Endothelial cell of umbilical vein (primary cell): ENCODE measurements around the gene RND1. TPM values are rescaled to one million over a fixed set of nuclear protein-coding genes. Genes with fewer than 3 reads are reported as not detected.

Source experiments
- BruUV-seq: library from RNA; stranded (reverse); fragments of 400-500 nt; replicated peaks from 2 replicates; lab custom pipeline; 2021; lab: Mats Ljungman, UMichigan
- CTCF ChIA-PET: fragments of 300-600, 350-600 bp; sonication (Branson Sonifier 250); formaldehyde crosslinking; loops from one replicate; lab custom pipeline; 2021; ENCODE audit warnings: antibody characterized with exemption, inconsistent platforms; lab: Charles Lee
- POLR2A ChIA-PET: fragments of 300-600, 350-600 bp; sonication (Branson Sonifier 250); formaldehyde crosslinking; loops from one replicate; lab custom pipeline; 2021; ENCODE audit warnings: antibody characterized with exemption, inconsistent platforms; lab: Charles Lee
- DNase-seq: peaks from one replicate; pipeline ENCODE4 v3.0.0-alpha.2; 2011; ENCODE audit warnings: low read depth, low spot score
- FAIRE-seq: peaks from 2 replicates; lab custom pipeline; 2011; peaks lifted over from hg19 to GRCh38; lab: Jason Lieb, UNC
- H2AFZ ChIP-seq: 2 replicates; pipeline ENCODE4 v1.6.0; 2012; ENCODE audit warnings: low read depth, low read length, control low read depth, inconsistent platforms
- H3K27ac ChIP-seq: 2 replicates; pipeline ENCODE4 v1.5.1; 2011; ENCODE audit warnings: low read depth, mild to moderate bottlenecking, control low read depth, low read length, moderate library complexity; ENCODE audit not compliant: insufficient read depth
- H3K27me3 ChIP-seq, 2 experiments: 2 replicates each; pipeline versions ENCODE4 v1.6.0 to v1.6.1; 2011; ENCODE audit warnings: low read length in 2 of 2, mixed read lengths in 1 of 2; ENCODE audit not compliant: control insufficient read depth in 2 of 2, insufficient read depth in 2 of 2
- H3K36me3 ChIP-seq, 2 experiments: 2 replicates in 1 of 2; 3 replicates in 1 of 2; pipeline ENCODE4 v1.5.1; 2011; ENCODE audit warnings: low read length in 2 of 2, mild to moderate bottlenecking in 1 of 2, moderate library complexity in 1 of 2; ENCODE audit not compliant: control insufficient read depth in 2 of 2, insufficient read depth in 2 of 2; ENCODE audit errors: extremely low read depth in 1 of 2
- H3K4me1 ChIP-seq: 3 replicates; pipeline ENCODE4 v1.5.1; 2011; ENCODE audit warnings: mild to moderate bottlenecking, low read length; ENCODE audit not compliant: control insufficient read depth, insufficient read depth; ENCODE audit errors: extremely low read depth
- H3K4me2 ChIP-seq: 2 replicates; pipeline ENCODE4 v1.6.1; 2011; ENCODE audit warnings: low read length, control low read depth, mixed read lengths; ENCODE audit not compliant: insufficient read depth
- H3K4me3 ChIP-seq, 3 experiments: fragments of 200-600 bp in 1 of 3; sonication (generic), shearing (Covaris generic) in 1 of 3; replicated peaks in 1 of 3; 2 replicates each; pipeline ENCODE4 v1.5.1; 2011 to 2016; ENCODE audit warnings: control low read depth in 3 of 3, low read length in 3 of 3, mild to moderate bottlenecking in 2 of 3, inconsistent platforms in 1 of 3, low read depth in 1 of 3, moderate library complexity in 1 of 3; ENCODE audit not compliant: insufficient read depth in 1 of 3
- H3K79me2 ChIP-seq: 2 replicates; pipeline ENCODE4 v1.6.0; 2012; ENCODE audit warnings: low read length, inconsistent platforms; ENCODE audit not compliant: control insufficient read depth, insufficient read depth
- H3K9ac ChIP-seq: replicated peaks from 2 replicates; pipeline ENCODE3; 2011; ENCODE audit warnings: low read length, control low read depth; ENCODE audit not compliant: insufficient read depth; ENCODE audit errors: extremely low read depth
- H3K9me1 ChIP-seq: replicated peaks from 3 replicates; pipeline ENCODE4 v1.6.0; 2011; ENCODE audit warnings: mild to moderate bottlenecking, low read length; ENCODE audit not compliant: control insufficient read depth, insufficient read depth; ENCODE audit errors: extremely low read depth
- H3K9me3 ChIP-seq: replicated peaks from 2 replicates; pipeline ENCODE4 v1.5.1; 2012; ENCODE audit warnings: low read length, inconsistent platforms; ENCODE audit not compliant: control insufficient read depth, insufficient read depth
- H4K20me1 ChIP-seq: replicated peaks from 2 replicates; pipeline ENCODE3; 2011; ENCODE audit warnings: mild to moderate bottlenecking, low read length; ENCODE audit not compliant: control insufficient read depth, insufficient read depth; ENCODE audit errors: extremely low read depth
- CTCF ChIP-seq, 2 donors: IDR thresholded peaks; 1 replicate in 1 of 2; 2 replicates in 1 of 2; pipeline ENCODE4 v1.5.1; 2011; ENCODE audit warnings: low read length in 2 of 2, mild to moderate bottlenecking in 2 of 2, moderate library complexity in 2 of 2, control low read depth in 1 of 2, inconsistent platforms in 1 of 2, low read depth in 1 of 2; ENCODE audit not compliant: insufficient read depth in 1 of 2; ENCODE audit errors: extremely low read depth in 1 of 2
- GATA2 ChIP-seq: IDR thresholded peaks from 2 replicates; pipeline ENCODE4 v1.7.0; 2011; ENCODE audit warnings: low read depth, mild to moderate bottlenecking, moderate library complexity, mixed read lengths, low read length; ENCODE audit not compliant: insufficient read length, insufficient read depth
- JUN ChIP-seq: IDR thresholded peaks from 2 replicates; pipeline ENCODE4 v1.6.1; 2011; ENCODE audit warnings: borderline replicate concordance, low read depth; ENCODE audit not compliant: insufficient read length, insufficient read depth
- MAX ChIP-seq: IDR thresholded peaks from 2 replicates; pipeline ENCODE4 v1.6.1; 2011; ENCODE audit not compliant: insufficient read depth, insufficient read length
- MYC ChIP-seq: IDR thresholded peaks from one replicate; pipeline ENCODE4 v1.6.1; 2011; ENCODE audit warnings: mild to moderate bottlenecking, low read depth, low read length
- POLR2A ChIP-seq: IDR thresholded peaks from 2 replicates; pipeline ENCODE4 v1.6.1; 2012; ENCODE audit warnings: low read depth, mild to moderate bottlenecking, control low read depth, low read length
- dilution Hi-C: fragments of 300-500 bp; cut with MboI; formaldehyde crosslinking; loops from one replicate; pipeline ENCODE4 v1.15.0; 2019; ENCODE audit warnings: low sequenced_read_pairs; ENCODE audit not compliant: extremely low pct_ligation_motif_present
- intact Hi-C: fragments of 100-400 bp; cut with micrococcal nuclease; formaldehyde crosslinking; loops from one replicate; pipeline ENCODE4 v1.10.0; 2022
- polyA plus RNA-seq, 4 experiments: library from polyadenylated mRNA; depleted of rRNA in 3 of 4; stranded (reverse) in 3 of 4; unstranded in 1 of 4; fragments of >200 nt; gene quantifications; 2 replicates each; pipeline versions ENCODE4 v1.2.1 to v1.2.3, GENCODE V29; 2011 to 2012; ENCODE audit warnings: missing spikeins in 1 of 4
- total RNA-seq: library from RNA; stranded (reverse); gene quantifications from 2 replicates; pipeline ENCODE4 v1.2.3, GENCODE V29; 2021

The RND1 gene
- total and polyA plus RNA-seq, 2 donors (not counting 3 experiments of a cell fraction or from before 2014, with no cell fraction given) = 4.0 to 9.9 TPM

GRCh38 chr12:48812389-48812788 is 53.3 kb downstream of the RND1 start:
- DNase-seq (no peak), FAIRE-seq (no peak)
- POLR2A ChIA-PET = no interaction called here
- CTCF ChIA-PET = interaction anchor here (1.1 to 3.3 kb wide), 2 partner anchors 17 to 59 kb away, joined by 3 to 14 read pairs; no protein-coding TSS in a partner anchor
- Histone ChIP-seq H3K4me3 (no peak overlapping the region), H4K20me1 (no peaks in the 10 kb centered on the region), H3K27ac (no peak overlapping the region), H3K4me2 (no peak overlapping the region), H3K9me3 (no peaks in the 10 kb centered on the region), H3K27me3 (no peaks in the 10 kb centered on the region), H2AFZ (no peak overlapping the region), H3K36me3 (no peaks in the 10 kb centered on the region), H3K9ac (no peak overlapping the region), H3K4me1 (peaks cover 16% of the 10 kb centered on the region), H3K79me2 (no peaks in the 10 kb centered on the region), H3K9me1 (no peaks in the 10 kb centered on the region)
- TF ChIP-seq MYC (no peak), POLR2A (no peak), JUN (no peak), MAX (no peak), GATA2 (no peak), CTCF (IDR thresholded peaks at IDR 0.05; ENCODE audit: extremely low read depth in 1 of 2, insufficient read depth in 1 of 2, low read depth in 1 of 2, low read length in 2 of 2) (no peak)
- BruUV-seq = no TSS peak
- intact Hi-C loops = no loop called here
- dilution Hi-C loops = no loop called here
